Neuron (in vitro differentiated cells): Measurements from ENCODE around the gene CRISPLD2.

Experiments
- H2AFZ ChIP-seq: one replicate; pipeline ENCODE4 v1.6.1; 2013; ENCODE audit warnings: low read depth, mild to moderate bottlenecking, inconsistent platforms, low read length, moderate library complexity
- H3K27me3 ChIP-seq: one replicate; pipeline ENCODE4 v1.6.1; 2013; ENCODE audit warnings: low read length; ENCODE audit not compliant: insufficient read depth
- H3K36me3 ChIP-seq: one replicate; pipeline ENCODE4 v1.6.1; 2013; ENCODE audit warnings: low read length; ENCODE audit not compliant: insufficient read depth
- H3K4me1 ChIP-seq: one replicate; pipeline ENCODE4 v1.6.1; 2013; ENCODE audit warnings: low read length; ENCODE audit not compliant: insufficient read depth
- H3K4me3 ChIP-seq: 2 replicates; pipeline ENCODE4 v1.5.1; 2013; ENCODE audit warnings: mild to moderate bottlenecking, low read length, moderate library complexity
- H3K9me3 ChIP-seq: one replicate; pipeline ENCODE4 v1.6.1; 2013; ENCODE audit warnings: low read length

The CRISPLD2 gene

DNA sequence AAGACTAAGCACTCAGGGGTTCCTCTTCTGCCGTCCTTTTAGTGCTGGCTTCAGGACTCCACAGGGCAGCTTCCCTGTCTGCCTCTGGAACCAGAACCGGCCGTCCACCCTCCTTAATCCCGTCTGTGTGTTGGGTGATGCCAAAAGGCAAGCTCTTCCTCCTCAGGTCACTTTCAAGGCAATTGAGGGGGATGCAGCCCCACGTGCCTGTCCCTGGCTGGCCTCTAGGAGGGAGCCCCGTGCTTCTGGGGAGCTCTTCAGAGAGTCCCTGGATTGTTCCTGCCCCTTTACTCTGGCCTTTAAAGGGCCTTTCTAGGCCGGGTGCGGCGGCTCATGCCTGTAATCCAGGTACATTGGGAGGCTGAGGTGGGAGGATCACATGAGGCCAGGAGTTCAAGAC is 77.1 kb downstream of the CRISPLD2 start:
- Histone ChIP-seq H3K4me1 (no peaks in the 10 kb centered on the region), H3K9me3 (no peaks in the 10 kb centered on the region), H3K4me3 (no peak overlapping the region), H3K27me3 (peaks cover 2% of the 10 kb centered on the region), H3K36me3 (no peaks in the 10 kb centered on the region), H2AFZ (no peak overlapping the region)

DNA sequence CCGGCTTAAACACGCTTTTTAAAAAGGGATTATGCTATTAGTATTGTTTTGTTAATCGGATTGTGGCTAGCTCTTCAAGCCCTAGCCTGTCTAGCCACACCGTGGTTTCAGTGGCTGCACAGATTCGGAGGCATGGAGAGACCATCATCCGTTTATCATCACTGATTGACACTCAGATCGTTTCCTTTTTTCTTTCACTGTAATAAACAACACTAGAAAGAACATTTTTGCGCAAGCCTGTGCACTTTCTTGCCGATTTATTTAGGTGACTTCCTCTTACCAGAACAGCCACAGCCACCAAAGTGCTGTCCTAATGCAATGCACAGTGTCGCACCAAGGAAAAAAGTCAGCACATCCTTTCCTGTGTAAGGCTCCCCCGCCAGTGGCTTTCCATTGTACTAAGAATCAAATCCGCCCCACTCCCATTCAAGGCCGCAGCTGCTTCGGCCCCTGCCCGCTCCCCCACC is 78.2 kb downstream of the CRISPLD2 start:
- no peak overlapping the region for H3K4me3 ChIP-seq
- H2AFZ ChIP-seq: no peak overlapping the region
- no peaks in the 10 kb centered on the region for H3K36me3 ChIP-seq
- no peaks in the 10 kb centered on the region for H3K4me1 ChIP-seq
- H3K9me3 ChIP-seq: no peaks in the 10 kb centered on the region
- peaks cover 2% of the 10 kb centered on the region for H3K27me3 ChIP-seq

DNA sequence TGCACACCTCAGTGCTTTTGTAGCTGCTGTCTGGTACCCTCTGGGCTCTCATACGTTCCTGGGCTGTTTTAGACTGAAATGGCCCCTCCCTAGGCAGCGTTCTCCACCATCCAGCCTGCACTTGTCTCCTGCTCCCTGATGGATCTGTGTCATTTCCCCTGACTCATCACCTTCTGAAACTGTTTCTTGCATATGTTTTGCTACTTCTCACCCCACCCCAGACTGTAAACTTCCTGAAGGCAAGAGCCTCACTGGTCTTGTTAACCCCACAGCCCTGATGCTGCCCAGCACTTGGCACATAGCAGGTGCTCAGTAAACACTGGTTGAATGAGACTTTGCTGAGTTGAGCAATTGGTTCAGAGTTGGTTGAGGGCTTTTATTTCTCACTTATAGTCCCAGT is 78.7 kb downstream of the CRISPLD2 start:
- Histone ChIP-seq H3K9me3 (no peaks in the 10 kb centered on the region), H3K4me3 (no peak overlapping the region), H2AFZ (no peak overlapping the region), H3K27me3 (peaks cover 2% of the 10 kb centered on the region), H3K4me1 (no peaks in the 10 kb centered on the region), H3K36me3 (no peaks in the 10 kb centered on the region)

- Histone ChIP-seq H2AFZ (no peak overlapping the region), H3K36me3 (no peaks in the 10 kb centered on the region), H3K4me1 (no peaks in the 10 kb centered on the region), H3K9me3 (no peaks in the 10 kb centered on the region), H3K27me3 (peaks cover 2% of the 10 kb centered on the region), H3K4me3 (no peak overlapping the region)
Measured at GRCh38 chr16:84899414-84899813, 79.6 kb downstream of the CRISPLD2 start.

DNA sequence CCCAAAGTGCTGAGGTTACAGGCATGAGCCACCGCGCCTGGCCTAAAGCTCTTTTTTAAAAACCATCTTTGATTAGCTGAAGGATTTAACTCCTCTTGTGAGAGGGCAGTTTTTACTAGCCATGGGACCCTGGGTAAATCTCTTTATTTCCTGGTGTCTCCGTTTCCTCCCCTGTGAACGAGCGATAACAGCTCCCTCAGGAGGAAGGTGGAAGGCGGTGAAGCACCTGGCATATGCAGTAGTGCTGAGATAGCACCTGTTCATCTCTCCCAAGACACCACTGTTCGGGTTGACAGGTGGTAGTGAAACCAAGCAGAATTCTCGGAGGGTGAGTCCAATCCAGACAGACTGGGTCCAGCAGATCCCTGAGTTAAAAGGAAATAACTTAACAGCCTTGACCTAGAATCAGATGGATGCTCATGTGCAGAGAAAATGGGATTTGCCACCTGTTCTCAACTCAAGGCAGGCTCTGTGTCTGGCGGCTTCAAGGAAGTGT is 86.2 kb downstream of the CRISPLD2 start:
- Histone ChIP-seq H3K36me3 (no peaks in the 10 kb centered on the region), H3K27me3 (peaks cover 11% of the 10 kb centered on the region), H3K9me3 (no peaks in the 10 kb centered on the region), H3K4me3 (no peak overlapping the region), H3K4me1 (no peaks in the 10 kb centered on the region), H2AFZ (no peak overlapping the region)

DNA sequence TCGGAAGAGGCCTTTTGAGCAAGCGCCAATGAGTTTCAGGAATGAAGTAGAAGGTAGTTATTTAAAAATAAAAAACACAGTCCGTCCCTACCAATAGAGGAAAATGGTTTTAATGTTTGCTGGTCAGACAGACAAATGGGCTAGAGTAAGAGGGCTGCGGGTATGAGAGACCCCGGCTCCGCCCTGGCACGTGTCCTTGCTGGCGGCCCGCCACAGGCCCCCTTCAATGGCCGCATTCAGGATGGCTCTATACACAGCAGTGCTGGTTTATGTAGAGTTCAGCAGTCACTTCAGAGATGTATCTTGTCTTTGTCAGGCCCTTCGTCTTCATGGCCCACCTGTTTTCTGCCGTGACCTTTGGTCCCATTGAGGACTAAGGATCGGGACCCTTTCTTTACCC is 87.3 kb downstream of the CRISPLD2 start:
- H2AFZ ChIP-seq: no peak overlapping the region
- no peak overlapping the region for H3K4me3 ChIP-seq
- H3K27me3 ChIP-seq: peaks cover 11% of the 10 kb centered on the region
- no peaks in the 10 kb centered on the region for H3K9me3 ChIP-seq
- H3K36me3 ChIP-seq: no peaks in the 10 kb centered on the region
- no peaks in the 10 kb centered on the region for H3K4me1 ChIP-seq

GRCh38 chr16:84907575-84907974 is 87.8 kb downstream of the CRISPLD2 start:
- H3K4me1 ChIP-seq: no peaks in the 10 kb centered on the region
- no peaks in the 10 kb centered on the region for H3K9me3 ChIP-seq
- no peaks in the 10 kb centered on the region for H3K36me3 ChIP-seq
- H3K27me3 ChIP-seq: peaks cover 11% of the 10 kb centered on the region
- H2AFZ ChIP-seq: no peak overlapping the region
- no peak overlapping the region for H3K4me3 ChIP-seq

DNA sequence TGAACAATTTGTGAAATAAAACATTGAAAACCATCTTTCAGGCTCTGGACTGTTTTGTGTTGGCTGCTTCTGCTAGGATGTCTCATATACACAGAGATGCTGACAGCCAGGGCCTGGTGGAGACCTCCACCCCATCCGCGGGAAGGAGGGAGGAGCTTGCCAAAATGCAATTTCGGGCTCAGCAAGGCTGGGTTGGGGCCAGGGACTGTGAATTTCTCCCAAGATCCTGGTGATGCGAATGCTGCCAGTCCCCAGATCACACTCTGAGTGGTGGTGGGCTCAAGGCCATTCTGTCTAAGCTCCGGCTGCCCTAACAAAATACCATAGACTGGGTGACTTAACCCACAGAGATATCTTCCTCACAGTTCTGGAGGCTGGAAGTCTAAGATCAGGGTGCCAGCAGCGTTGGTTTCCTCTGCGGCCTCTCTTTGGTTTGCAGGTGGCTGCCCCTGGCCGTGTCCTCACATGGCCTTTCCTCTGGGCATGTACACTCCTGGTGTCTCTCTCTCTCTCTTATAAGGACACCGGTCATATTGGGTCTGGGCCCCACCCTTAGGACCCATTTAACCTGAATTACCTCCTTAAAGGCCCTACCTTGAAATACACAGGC is 89.8 kb downstream of the CRISPLD2 start:
- Histone ChIP-seq H3K27me3 (peaks cover 12% of the 10 kb centered on the region), H3K36me3 (no peaks in the 10 kb centered on the region), H2AFZ (no peak overlapping the region), H3K4me3 (no peak overlapping the region), H3K4me1 (no peaks in the 10 kb centered on the region), H3K9me3 (no peaks in the 10 kb centered on the region)

GRCh38 chr16:84911486-84912216 is 91.9 kb downstream of the CRISPLD2 start:
- peaks cover 24% of the 10 kb centered on the region for H3K27me3 ChIP-seq
- H3K9me3 ChIP-seq: no peaks in the 10 kb centered on the region
- H3K4me3 ChIP-seq: no peak overlapping the region
- no peak overlapping the region for H2AFZ ChIP-seq
- H3K36me3 ChIP-seq: no peaks in the 10 kb centered on the region
- no peaks in the 10 kb centered on the region for H3K4me1 ChIP-seq

DNA sequence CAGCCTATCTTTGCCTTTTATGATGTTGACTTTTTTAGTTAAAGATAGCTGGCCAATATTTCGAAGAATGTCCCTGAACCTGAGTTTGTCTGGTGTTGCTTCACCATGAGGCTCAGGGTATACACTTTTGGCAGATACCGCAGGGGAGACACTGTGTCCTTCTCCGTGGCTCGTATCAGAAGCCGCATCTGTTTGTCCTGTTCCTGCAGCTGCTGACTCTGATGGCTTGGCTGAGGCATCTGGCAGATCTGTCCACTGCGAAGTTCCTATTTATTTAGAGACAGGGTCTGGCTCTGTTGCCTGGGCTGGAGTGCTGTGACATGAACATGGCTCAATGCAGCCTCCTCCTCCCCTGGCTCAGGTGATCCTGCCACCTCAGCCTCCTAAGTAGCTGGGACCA is 93.5 kb downstream of the CRISPLD2 start:
- peaks cover 29% of the 10 kb centered on the region for H3K27me3 ChIP-seq
- no peaks in the 10 kb centered on the region for H3K36me3 ChIP-seq
- H3K4me3 ChIP-seq: no peak overlapping the region
- H3K9me3 ChIP-seq: no peaks in the 10 kb centered on the region
- no peaks in the 10 kb centered on the region for H3K4me1 ChIP-seq
- H2AFZ ChIP-seq: no peak overlapping the region

DNA sequence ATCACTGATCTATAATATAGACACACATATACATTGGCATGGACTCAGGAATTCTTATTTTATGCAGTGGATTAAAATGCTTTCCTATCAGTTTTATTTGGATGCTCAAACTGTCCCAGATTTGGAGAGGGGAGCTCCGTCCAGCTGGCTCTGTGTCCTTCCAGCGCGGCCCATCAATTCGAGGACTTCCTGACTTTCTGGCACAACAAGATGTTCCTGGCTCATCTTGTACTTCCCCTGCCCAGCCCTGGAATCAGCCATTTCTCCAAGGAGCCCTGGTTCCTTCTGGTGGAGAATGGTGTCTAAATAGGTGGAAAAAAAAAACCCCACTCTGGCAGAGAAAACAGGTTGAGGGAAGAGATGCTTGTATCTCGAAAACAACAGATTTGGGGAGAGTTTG is 94.5 kb downstream of the CRISPLD2 start:
- H3K36me3 ChIP-seq: no peaks in the 10 kb centered on the region
- H3K4me3 ChIP-seq: no peak overlapping the region
- no peaks in the 10 kb centered on the region for H3K9me3 ChIP-seq
- no peak overlapping the region for H2AFZ ChIP-seq
- no peaks in the 10 kb centered on the region for H3K4me1 ChIP-seq
- peaks cover 32% of the 10 kb centered on the region for H3K27me3 ChIP-seq

- H3K4me1 ChIP-seq: no peaks in the 10 kb centered on the region
- no peak overlapping the region for H3K4me3 ChIP-seq
- H2AFZ ChIP-seq: no peak overlapping the region
- no peaks in the 10 kb centered on the region for H3K9me3 ChIP-seq
- no peaks in the 10 kb centered on the region for H3K36me3 ChIP-seq
- peaks cover 29% of the 10 kb centered on the region for H3K27me3 ChIP-seq
Measured at GRCh38 chr16:84916178-84916577, 96.4 kb downstream of the CRISPLD2 start.

- Histone ChIP-seq H2AFZ (no peak overlapping the region), H3K36me3 (no peaks in the 10 kb centered on the region), H3K4me3 (no peak overlapping the region), H3K27me3 (peaks cover 29% of the 10 kb centered on the region), H3K4me1 (no peaks in the 10 kb centered on the region), H3K9me3 (no peaks in the 10 kb centered on the region)
Measured at GRCh38 chr16:84916850-84917249, 97.1 kb downstream of the CRISPLD2 start.
